22Rv1 (cell line): ENCODE measurements around the gene ZDHHC11B.
"Not testable (repeated sequence)": the region's sequence is repeated elsewhere in the genome, so short reads cannot be mapped to it uniquely, and the experiment has no call there.

ENCODE experiments used
- CTCF ChIP-seq: fragments of 450-650 bp; IDR thresholded peaks from 2 replicates; pipeline ENCODE4 v1.5.1; 2017; ENCODE audit warnings: mild to moderate bottlenecking
- ZFX ChIP-seq: fragments of 450-650 bp; IDR thresholded peaks from 2 replicates; pipeline ENCODE4 v1.6.1; 2017; ENCODE audit warnings: antibody characterized with exemption, borderline replicate concordance

- TF ChIP-seq CTCF, ZFX: not testable (repeated sequence)
These were observed 70.8 kb downstream of the ZDHHC11B start for GRCh38 chr5:713686-714085.
